HK-2 (cell line): ENCODE results near the gene GPR17.

ENCODE experiments used
- DNase-seq: peaks from one replicate; pipeline ENCODE4 v3.0.0-alpha.2; 2018; ENCODE audit not compliant: unreplicated experiment

GPR17 gene, protein sequence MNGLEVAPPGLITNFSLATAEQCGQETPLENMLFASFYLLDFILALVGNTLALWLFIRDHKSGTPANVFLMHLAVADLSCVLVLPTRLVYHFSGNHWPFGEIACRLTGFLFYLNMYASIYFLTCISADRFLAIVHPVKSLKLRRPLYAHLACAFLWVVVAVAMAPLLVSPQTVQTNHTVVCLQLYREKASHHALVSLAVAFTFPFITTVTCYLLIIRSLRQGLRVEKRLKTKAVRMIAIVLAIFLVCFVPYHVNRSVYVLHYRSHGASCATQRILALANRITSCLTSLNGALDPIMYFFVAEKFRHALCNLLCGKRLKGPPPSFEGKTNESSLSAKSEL

DNA sequence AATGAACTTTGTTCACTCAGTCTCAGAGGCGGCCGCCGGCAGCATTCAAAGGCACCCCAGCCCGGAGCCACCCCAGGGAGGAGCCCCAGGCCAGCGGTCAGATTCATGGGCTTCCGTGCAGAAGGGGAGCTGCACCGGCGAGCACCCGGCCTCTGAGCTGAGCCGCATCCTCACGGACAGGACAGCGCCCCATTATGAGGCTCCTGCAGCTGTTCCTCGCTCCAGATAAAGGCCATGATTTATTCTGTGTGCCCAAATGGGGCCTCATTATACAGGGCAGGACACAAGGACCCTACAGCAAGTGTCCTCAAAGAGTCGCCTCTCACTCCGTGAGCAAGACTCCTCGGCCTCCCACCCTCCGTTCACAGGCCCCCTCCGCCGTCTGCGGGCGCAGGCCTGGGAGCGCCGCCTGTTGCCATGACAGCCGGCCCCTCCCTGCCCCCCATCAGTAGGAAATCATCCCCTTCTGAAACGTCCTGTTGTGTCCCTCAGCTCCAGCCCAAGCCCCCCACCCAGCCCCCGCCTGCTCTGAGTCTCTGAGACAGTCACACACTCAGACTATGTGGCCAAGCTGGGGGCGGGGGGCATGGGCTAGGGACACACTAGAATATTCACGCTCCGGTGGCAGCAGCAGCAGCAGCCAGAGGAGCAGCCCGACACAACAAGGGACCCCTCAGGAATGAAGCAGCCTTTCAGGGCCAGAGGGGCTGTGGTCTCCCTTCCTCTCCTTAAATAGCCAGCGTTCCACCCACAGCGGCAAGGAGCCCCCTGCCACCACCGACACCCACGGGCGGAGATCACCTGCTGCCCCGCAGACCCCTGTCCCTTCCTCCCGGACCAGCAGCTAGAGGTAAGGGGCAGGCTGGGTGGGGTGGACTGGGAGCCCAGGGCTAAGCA lies at the start of gene GPR17:
Gene GPR17, plus strand, starts transcription at position 759 of the 897 bp plus-strand sequence. CDS start 4,583 bp downstream, outside the sequence.
- no peak for DNase-seq

DNA sequence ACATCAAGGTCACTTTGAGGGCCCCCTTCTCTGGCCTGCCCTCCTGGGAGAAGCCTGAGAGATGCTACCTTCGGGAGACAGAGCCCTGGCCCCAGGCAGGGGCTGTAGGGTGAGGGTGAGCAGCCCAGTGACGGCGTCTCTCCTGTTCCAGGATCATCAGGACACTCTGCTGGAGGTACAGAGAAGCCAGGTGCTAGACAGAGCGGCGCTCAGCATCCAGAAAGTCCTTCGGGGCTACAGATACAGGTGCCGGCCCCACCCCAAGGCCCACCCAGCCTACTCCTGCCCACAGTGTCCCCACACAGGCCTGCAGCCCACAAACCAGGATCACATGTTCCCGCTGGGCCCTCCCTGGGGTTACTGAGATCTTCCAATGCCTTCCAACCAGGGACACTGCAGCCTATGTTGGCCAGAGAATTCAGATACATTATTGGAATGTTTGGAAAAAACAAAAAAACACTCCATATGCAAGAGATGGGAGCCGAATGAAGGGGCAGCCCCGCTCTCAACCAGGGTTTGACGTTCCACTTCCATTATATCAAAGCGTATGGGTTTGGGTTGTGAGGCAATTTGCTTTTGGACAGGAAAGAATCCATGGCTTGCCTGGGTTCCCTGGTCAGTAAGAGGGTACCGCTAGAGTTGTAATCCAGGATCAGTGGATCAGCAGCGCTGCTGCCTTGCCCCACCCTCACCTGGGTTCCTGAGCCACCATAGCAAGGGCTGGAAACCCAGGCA lies 49.5 kb upstream of the GPR17 start:
- DNase-seq: no peak

DNA sequence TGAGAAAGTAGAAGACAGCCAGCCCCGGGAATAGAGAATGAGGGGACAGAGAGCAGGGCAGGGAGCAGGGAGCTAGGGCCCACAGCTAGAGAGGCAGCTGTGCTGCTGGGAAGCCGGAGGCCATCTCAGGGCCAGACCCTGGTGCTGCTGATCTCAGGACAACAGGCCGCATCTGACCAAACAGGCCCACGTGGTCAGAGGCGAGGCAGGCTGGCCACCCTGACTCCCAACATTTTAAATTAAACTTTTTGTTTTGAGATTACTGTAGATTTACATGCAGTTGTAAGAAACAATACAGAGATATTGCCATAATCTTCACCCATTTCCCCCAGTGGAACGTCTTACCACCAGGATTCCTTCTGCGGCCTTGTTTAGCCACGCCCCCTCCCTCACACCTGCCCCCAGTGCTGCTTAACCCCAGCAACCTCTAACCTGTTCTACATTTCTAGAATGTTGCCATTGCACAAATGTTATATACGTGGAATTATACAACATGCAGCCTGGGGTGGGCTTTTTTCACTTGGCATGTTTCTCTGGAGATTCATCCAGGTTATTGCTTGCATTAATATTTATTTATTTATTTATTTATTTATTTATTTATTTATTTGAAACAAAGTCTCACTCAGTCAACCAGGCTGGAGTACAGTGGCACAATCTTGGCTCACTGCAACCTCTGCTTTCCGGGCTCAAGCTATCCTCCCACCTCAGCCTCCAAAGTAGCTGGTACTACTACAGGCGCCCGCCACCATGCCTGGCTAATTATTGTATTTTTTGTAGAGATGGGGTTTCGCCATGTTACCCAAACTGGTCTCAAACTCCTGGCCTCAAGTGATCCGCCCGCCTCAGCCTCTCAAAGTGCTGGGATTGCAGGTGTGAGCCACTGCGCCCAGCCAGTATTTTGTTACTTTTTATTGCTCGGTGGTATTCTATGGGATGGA lies 48.6 kb upstream of the GPR17 start:
- DNase-seq: no peak

DNA sequence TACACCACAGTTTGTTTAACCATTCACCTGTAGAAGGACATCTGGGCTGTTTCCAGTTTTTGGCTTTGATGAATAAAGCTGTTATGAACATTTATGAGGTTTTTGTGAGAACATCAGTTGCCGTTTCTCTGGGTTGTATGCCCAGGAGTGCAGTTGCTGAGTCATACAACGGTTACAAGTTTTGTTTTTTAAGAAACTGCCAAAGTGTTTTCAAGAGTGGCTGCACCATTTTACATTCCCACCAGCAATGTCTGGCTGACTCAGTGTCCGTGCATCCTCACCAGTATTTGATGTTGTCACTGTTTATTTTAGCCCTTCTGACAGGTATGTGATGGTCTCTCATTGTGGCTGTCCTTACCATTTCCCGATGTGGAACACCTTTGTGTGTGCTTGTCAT lies 48.0 kb upstream of the GPR17 start:
- no peak for DNase-seq

DNA sequence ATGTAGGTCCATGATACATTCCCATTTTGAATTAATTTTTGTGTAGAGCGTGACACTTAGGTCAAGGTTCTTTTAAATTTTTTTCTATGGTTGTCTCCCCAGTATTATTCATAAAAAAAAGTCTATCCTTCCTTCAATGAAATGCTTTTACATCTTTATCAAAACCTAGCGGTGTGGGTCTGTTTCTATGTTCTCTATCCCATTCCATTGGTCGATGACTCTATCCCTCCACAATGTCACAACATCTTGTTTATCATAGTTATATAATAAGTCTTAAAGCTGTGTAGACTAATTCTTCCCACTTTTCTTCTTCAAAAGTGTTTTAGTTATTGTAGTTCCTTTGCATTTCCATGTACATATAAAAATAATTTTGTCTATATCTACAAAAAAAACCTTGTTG lies 47.2 kb upstream of the GPR17 start:
- no peak for DNase-seq

DNA sequence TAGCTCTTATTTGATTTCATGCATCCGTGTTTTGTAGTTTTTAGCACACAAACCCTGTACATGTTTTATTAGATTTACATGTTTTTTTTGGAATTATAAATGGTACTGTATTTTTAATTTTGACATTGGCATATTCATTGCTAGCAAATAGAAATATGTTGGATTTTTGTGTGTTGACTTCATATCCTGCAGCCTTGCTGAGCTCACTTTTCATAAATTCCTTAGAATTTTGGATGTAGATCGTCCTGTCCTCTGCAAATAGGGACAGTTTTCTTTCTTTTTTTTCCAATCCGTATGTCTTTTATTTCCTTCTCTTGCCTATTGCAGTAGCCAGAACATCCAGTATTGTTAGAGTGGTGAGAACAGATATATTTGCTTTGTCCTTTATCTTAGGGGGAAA lies 46.7 kb upstream of the GPR17 start:
- DNase-seq: no peak

DNA sequence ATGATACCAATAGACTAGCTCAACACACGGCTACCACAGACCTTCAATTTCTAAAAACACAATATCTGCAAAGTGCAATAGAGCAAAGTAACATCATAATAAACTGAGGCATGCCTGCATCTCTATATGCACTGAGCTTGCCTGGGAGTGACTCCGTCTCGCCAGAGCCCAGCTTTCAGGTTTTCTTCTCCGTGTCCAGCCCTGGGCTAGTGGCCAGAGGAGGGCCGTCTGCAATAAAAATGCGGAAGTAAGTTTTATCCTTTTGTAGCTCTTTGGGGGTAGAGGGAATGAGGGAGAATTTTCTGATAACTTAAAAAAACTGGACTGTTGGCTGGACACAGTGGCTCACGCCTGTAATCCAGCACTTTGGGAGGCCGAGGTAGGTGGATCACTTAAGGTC lies 41.0 kb upstream of the GPR17 start:
- no peak for DNase-seq

DNA sequence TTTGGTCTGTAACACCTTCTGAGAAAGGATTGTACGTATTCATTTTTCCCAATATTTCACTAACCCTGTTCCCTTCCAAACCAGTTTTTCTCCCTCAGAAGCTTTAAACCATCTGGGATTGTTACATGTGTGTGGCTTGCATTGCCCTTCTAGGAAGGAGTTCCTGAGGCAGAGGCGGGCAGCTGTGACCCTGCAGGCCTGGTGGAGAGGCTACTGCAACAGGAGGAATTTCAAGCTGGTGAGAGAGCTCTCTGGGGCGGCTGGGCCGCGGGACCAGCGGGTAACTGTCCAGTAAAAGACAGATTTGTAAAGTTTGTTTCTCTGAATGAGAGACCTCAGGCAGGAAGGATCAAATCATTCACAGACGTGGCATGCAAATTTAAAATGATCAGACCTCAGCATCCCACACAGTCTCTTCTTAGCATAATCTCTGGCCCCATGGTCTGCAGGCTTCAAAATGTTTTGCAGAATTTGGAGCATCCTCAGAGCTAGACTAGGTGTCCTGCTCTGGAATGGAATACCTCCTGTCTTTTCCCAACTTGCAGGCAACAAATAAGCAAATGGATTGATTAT lies 40.2 kb upstream of the GPR17 start:
- no peak for DNase-seq

DNA sequence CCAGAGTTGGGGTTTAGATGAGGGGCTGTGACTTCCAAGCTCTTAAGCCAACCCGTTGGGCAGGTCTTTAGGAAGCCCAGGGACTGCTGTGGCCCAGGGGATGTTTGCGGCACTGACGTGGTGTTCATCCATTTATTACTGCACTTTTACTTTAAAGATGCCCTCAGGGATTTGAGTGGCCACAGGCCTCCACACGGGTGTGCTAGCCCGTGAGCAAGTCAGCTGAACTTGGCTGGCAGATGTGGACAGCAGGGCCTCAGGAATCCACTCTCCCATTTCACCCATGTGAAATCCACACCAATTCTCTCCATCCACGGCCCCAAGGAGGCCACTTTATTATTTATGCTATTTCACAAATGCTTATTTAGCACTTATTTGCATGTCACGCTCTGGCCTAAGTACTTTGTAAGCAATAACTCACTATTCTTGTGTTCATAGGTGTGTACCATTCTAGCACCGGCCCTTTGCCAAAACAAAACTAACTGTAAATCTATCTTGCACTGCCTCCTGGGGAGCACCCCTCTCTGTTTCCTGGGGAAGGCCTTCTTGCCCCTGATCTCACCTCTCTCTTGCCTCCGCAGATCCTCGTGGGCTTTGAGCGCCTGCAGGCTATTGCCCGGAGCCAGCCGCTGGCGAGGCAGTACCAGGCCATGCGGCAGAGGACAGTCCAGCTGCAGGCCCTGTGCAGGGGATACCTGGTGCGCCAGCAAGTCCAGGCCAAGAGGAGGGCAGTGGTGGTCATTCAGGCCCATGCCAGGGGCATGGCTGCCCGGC lies 39.1 kb upstream of the GPR17 start:
- no peak for DNase-seq

DNA sequence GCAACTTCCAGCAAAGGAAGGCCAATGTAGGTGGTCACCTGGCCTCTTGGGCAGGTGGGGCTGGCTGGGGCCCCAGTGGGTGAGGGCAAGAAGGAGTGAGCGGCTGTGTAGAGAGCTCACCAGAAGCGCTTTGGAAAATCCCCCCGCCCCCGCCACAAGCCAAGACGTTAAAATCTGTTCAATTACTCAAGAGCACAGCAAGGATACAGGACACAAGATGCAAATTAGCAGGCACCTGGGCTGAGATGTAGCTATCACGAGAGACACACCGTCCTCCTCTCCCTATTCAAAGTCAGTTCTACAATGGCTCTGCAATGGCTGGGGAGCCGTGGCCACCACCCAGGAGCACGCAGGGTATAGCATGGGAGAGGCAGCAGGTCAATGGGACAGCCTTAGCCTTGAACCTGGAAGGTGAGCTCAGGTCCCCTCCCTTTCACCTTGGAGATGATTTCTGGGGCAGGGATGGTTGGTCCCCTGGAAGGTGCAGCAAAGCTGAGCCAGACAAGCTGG lies 38.5 kb upstream of the GPR17 start:
- no peak for DNase-seq

DNA sequence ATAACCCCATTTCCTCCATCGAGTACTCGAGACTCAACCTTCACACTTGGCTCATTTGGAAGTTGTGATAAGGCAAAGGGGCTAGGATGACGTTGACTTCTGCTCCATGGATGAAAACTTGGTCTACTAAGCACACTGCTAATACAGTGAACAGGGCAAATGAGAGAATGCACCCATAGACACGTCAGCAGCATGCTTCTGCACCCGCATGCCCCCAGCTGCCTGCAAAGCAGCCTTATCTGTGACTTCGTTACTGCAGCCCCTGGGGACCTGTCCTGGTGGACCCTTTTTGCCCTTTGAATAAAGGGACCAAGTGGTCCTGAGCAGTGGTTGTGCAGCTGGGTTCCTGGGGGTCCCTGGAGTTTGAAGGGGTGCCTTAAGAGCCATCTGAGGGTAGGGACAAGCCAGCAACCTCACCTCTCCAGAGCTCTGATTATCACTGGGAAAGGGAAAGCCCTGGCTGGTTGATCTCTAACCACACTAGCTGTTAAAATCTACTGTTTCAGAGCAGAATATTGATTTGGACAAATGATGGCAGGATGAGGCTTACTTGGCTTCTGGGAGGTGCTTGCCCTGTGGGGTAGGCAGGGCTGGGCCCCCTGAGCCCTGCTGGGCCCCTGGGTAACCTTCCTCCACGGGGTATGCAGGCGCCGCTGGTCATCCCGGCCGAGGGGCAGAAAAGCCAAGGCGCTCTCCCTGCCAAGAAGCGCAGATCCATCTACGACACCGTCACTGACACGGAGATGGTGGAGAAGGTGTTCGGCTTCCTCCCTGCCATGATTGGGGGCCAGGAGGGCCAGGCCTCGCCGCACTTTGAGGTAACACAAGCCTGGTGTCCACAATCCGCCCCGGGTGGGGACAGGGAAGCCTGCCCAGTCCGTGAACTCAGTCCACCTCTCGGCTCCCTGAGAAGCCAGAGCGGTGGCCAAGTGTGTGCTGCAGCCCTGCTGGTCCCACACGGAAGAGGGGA lies 37.6 kb upstream of the GPR17 start:
- DNase-seq: no peak

DNA sequence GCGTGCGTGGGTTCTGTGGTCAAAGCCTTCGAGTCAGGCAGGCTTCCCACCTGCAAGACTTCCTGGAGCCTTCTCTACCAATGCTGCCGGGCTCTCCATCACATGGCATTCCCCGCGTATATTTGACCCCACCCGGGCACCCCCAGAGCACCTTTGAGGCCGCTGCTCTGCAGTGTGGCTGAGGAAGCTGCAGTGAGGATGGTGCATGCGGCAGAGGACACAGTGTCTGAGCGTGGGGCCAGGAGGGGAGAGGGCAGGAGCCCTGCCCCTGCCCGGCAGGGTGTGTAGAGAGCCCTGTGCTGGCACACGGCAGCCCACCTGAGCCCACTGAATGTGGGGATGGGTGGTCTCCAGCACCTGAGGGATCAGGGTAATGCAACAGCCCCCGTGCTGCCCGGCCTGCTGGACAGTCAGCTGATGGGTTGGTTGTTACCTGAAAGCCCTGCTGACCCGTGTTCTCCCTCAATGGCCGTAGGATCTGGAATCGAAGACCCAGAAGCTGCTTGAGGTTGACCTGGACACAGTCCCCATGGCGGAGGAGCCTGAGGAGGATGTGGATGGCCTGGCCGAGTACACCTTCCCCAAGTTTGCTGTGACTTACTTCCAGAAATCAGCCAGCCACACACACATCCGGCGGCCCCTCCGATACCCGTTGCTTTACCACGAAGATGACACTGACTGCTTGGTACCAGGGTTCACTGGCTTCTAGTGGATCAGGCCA lies 36.8 kb upstream of the GPR17 start:
- no peak for DNase-seq

DNA sequence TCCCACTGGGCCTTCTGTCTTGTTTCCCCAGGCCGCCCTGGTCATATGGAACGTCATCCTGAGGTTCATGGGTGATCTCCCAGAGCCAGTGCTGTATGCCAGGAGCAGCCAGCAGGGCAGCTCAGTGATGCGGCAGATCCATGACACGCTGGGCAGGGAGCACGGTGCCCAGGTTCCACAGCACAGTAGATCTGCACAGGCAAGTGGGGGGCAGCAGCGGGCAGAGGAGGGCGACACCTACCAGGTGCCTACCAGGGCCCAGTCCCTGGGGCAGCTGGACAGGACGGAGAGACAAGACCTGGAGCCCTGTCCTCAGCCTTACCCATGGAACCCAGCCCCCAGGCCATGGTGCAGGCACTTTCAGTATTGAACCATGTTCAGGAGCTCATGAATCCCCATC lies 36.1 kb upstream of the GPR17 start:
- DNase-seq: no peak

DNA sequence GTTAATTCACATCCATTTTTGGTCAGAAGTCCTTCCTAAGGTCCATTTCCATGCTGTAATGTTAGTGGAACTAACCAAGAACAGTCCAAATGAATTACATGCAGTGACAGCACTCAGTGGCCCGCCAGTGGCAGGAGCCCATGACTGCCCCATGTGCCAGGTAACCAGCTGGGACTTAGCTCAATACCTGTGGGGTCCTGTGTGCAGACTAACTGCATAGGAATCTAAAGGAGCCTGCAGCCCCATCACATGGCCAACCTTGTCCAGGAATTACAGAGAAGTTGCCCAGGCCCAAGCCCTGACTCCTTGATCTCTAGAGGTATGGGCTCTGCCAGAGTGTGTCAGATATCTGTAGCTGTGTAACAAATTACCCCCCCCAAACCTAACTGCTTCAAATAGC lies 35.4 kb upstream of the GPR17 start:
- DNase-seq: no peak

DNA sequence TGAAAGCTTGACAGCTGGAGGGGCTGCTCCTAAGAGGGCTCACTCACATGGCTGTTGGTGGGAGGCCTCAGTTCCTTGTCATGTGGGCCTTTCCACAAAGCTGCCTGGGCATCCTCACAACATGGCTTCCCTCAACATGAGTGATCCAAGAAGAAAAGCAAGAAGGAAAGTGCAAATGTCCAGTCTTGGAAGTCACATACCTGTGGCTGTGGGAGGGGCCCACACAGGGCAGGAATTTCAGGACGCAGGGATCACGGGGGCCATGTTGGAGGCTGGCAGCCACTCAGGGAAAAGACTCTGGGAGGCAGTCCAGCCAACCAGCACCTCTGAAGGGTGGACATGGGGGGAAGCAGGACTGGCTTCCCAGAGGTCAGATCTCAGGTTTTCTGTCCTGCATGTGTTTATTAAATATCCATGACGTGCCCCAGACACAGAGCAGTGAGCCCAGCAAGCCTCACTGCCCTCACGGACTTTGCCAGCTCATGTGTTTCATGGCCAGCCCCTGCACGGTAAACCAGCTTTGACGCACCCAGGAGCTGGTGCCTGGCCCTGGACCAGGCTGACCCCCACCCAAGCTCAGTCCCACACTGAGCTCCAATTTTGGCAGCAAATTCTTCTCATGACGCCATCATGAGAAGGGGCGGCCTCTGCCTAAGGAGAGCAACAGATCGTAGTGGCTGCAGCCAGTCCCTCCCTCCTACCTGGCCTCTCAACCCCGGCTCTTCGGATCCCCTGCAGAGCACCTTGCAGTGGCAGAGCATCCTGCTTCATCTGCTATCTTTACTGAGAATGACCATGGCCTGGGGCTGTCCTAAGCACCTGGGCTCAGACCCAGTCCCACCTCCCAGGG lies 34.7 kb upstream of the GPR17 start:
- no peak for DNase-seq

DNA sequence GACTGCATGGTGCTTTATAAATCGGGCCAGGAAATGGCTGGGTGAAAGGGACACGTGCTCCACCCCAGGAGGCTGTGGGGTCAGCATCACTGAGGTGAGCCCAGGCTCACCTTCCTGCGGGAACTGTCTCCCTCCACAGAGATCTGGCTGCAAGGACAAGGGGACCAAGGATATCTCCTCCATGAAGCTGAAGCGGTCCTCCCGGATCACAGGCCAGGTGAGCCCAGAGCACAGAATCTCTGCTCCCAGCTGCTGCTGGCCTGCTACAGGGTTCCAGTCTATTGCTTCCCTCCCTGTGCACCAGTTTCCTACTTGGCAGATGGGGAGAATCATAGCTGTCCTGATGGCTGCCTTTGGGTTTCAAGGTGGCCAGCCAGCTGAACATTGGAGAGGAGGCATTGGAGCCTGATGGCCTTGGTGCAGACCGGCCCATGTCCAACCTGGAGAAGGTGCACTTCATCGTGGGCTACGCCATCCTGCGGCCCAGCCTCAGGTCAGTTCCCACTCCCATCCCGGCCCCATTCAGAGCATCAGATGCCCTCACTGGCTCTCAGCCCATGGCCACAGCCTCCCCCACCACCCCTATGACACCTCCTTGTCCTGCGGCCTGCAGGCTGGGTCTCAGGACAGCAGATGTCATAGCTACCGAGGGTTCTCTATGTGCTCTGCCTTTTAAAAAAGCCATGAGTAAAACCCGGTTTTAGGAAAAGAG lies 33.7 kb upstream of the GPR17 start:
- no peak for DNase-seq
